Motor neuron (in vitro differentiated cells): ENCODE results near the gene TOX4. TPM values are rescaled to one million over a fixed set of nuclear protein-coding genes. Genes with fewer than 3 reads are reported as not detected.
A peak's percentile ranks its signal among the peaks of the same experiment; 100 is the strongest.

ENCODE experiments used
- ATAC-seq, 8 experiments: fragments of 200-7000 bp; cut with Tn5 transposase; replicated peaks in 6 of 8; 2 replicates each; pipeline ENCODE4 v1.8.0; 2021; ENCODE audit warnings: mild to moderate bottlenecking in 8 of 8, moderate library complexity in 8 of 8
- H3K27ac ChIP-seq, 2 donors: fragments of 250-450 bp; sonication (Bioruptor Pico); 2 replicates each; pipeline ENCODE4 v1.9.0; 2021; ENCODE audit warnings: antibody characterized with exemption in 2 of 2, mild to moderate bottlenecking in 2 of 2, moderate library complexity in 1 of 2
- H3K4me1 ChIP-seq, 2 donors: fragments of 250-450 bp; sonication (Bioruptor Pico); replicated peaks in 1 of 2; 2 replicates each; pipeline ENCODE4 v1.6.1; 2021; ENCODE audit warnings: antibody characterized with exemption in 2 of 2, mild to moderate bottlenecking in 2 of 2, moderate library complexity in 1 of 2
- H3K4me3 ChIP-seq, 5 donors: fragments of 250-450 bp; sonication (Bioruptor Pico); 2 replicates each; pipeline ENCODE4 v1.9.0; 2021; ENCODE audit warnings: antibody characterized with exemption in 5 of 5, mild to moderate bottlenecking in 5 of 5, moderate library complexity in 4 of 5
- WGBS, 10 experiments: fragments of 450-650 bp; shearing (Covaris generic); methylation state at CpG; one replicate each; pipeline ENCODE4 v1.0.0; 2022; 5-methylcytosine and 5-hydroxymethylcytosine counted together
- in situ Hi-C, 9 experiments: fragments of 400-800 bp; cut with MboI; loops; one replicate each; pipeline ENCODE4 v1.15.0; 2021; ENCODE audit warnings: low sequenced_read_pairs in 9 of 9, low pct_unique_long_range_greater_than_20kb in 2 of 9; ENCODE audit not compliant: unreplicated experiment in 9 of 9
- total RNA-seq, 8 experiments: library from RNA; unstranded; fragments of 300-600 nt; gene quantifications; 2 replicates each; pipeline versions ENCODE4 v1.2.3 to v1.2.4, GENCODE V29; 2022

Gene TOX4
- total RNA-seq, 8 experiments from 2014 or later, result 25.1 to 59.3 (median 35.3) TPM

DNA sequence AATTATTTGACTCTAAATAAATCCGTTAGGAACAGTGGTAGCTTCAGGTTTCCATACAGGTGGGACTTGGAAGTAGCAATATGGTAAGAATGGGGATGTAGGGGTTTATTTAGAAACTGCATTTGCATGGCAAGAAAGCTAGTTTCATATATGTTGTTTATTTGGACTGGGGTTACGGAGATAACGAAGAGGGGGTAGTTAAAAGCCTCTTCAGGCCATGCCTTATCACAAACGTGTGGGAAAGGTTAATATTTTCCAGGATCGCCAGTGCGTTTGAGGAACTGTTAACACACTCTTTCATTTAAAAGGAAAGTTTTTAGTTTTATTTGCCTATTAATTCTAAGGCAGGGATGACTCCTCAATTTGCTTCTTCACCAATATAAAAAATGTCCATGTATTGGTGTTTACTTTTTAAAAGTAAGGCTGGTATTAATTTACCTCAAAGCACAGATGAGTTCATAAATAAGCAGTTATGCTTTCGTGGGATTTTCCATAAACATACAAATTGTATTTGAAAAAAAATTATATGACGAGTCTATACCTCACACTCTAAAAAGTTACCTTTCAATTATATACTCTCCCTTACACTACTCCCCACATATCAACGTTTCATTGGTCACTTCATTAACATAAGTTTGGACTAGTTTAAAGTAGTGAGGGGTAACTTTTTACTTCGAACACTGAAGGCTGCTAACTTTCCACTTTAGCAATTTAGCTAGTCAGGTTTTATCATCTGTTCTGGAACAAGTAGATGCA is 1.1 kb upstream of the TOX4 start:
- peaks cover 10 to 11% of the 10 kb centered on the region in 2 donors for H3K4me1 ChIP-seq
- in situ Hi-C loops, result no loop called here
- 6 to 63% (median 48%) methylated on average over 2 to 10 of the region's 10 CpGs for WGBS, 10 experiments
- ATAC-seq, result peak in 1 of 8 experiments; percentile 1
- peak overlapping the region; percentile 52 to 90 (median 64) for H3K4me3 ChIP-seq
- H3K27ac ChIP-seq, result no peak overlapping the region

DNA sequence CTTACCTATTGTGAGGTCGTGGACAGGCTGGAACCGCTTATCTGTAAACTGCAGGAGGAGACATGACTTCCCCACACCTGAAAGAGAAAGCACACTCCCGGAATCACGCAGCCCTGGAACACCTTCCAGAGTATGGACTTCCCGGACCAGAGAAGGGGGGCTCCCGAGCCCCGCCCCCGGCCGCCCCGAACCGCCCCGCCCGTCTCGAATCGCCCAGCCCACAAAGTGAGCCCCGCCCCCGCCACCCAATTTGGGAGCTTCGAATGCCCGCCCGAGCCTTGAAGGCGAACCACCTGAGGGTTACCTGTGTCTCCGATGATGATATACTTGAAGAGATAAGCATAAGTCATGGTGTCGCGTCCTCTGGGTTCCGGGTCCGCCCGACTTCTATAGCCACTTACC is 471 bp upstream of the TOX4 start:
- in situ Hi-C loops, result no loop called here
- H3K4me1 ChIP-seq, result peaks cover 10 to 11% of the 10 kb centered on the region in 2 donors
- peak overlapping the region; percentile 54 to 69 for H3K27ac ChIP-seq
- WGBS, 10 experiments, result 0% methylated on average over 1 to 4 of the region's 27 CpGs; no CpG with 5 or more reads in 5 of the 10 experiments
- ATAC-seq, result peak; percentile 41 to 65 (median 50)
- peak overlapping the region; percentile 52 to 90 (median 64) for H3K4me3 ChIP-seq

DNA sequence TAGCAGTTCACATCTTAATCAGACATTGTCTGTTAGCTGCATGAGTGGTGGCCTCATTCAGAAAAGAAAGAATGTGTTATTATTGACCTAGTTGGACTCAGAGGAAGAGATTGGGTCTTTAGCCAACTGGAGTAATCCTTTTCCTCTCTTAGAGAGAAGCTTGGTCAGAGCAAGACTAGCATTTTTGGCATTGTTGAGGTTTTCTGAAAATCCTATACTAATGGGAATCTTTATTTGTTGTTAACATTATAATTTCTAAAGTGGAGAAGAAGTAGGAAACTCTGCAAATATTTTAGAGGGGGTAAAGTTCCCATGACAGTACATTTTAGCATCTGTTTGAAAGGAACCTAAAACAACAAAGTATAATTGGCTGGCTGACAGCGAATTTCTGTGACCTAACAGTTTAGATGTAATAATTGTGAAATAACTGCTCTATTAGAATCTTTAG is 9.7 kb downstream of the TOX4 start:
- in situ Hi-C loops, result no loop called here
- no peak overlapping the region for H3K4me3 ChIP-seq
- no peak overlapping the region for H3K27ac ChIP-seq
- H3K4me1 ChIP-seq, result no peaks in the 10 kb centered on the region
- ATAC-seq, result no peak
- WGBS, 10 experiments, result 85 to 100% (median 100%) methylated on average over 1 of the region's 1 CpG; no CpG with 5 or more reads in 2 of the 10 experiments

DNA sequence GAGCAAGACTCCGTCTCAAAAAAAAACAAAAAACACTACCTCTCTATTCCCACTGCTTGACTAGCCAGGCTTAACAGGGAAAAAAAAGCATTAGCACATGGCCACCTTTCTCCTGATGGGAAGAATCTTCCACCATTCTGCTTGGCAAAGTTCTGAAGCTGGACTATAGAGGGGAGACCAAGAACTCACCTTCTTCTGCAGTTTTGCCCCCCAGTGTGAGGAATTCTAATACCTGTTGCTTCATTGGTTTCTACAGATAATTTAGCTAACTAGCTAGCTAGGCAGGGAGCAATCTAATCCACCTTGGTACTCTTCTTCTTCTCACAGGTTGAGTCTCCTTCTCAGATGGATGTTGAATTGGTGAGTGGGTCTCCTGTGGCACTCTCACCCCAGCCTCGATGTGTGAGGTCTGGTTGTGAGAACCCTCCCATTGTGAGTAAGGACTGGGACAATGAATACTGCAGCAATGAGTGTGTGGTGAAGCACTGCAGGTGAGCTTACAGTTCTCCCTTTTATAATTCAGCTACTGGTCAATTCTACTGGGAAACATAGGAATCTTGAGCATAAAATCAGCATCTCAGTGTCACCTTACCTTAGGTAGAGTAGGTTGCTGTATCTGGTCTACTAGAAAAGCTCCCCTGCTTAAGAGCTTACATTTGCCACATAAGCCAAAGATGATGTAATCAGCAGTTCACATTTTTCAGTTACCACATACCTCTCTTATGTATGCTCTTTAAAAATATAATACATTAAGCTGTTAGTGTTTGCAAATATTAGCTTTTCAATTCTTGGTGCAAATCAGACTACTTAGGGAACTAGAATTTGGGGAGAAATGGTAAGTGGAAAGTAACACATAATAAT is 18.1 kb downstream of the TOX4 start:
- Histone ChIP-seq H3K4me1 (no peaks in the 10 kb centered on the region), H3K27ac (no peak overlapping the region), H3K4me3 (no peak overlapping the region)
- in situ Hi-C loops, result no loop called here
- no peak for ATAC-seq
- WGBS, 10 experiments, result 86 to 100% (median 100%) methylated on average over 1 of the region's 2 CpGs; no CpG with 5 or more reads in 6 of the 10 experiments

DNA sequence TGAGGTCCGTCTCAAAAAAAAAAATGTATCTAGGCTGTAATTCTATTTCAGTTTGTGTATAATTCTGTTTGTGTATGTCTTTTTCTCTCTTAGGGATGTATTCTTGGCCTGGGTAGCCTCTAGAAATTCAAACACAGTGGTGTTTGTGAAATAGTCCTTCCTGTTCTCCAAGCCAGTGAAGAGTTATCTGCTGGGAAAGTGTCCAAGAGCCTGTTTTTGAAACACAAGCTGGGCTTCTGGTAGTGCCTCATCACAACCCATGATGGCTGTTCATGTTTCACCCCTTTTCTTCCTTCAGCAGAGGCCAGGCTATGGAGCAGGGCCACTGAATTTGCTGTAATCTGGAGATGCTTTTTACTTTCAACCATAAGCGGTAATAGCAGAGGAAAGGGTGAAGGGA is 19.5 kb downstream of the TOX4 start:
- Histone ChIP-seq H3K27ac (no peak overlapping the region), H3K4me1 (no peaks in the 10 kb centered on the region), H3K4me3 (no peak overlapping the region)
- 80 to 100% (median 93%) methylated on average over 1 to 2 of the region's 2 CpGs; no CpG with 5 or more reads in 3 of the 10 experiments for WGBS, 10 experiments
- no peak for ATAC-seq
- in situ Hi-C loops, result no loop called here

DNA sequence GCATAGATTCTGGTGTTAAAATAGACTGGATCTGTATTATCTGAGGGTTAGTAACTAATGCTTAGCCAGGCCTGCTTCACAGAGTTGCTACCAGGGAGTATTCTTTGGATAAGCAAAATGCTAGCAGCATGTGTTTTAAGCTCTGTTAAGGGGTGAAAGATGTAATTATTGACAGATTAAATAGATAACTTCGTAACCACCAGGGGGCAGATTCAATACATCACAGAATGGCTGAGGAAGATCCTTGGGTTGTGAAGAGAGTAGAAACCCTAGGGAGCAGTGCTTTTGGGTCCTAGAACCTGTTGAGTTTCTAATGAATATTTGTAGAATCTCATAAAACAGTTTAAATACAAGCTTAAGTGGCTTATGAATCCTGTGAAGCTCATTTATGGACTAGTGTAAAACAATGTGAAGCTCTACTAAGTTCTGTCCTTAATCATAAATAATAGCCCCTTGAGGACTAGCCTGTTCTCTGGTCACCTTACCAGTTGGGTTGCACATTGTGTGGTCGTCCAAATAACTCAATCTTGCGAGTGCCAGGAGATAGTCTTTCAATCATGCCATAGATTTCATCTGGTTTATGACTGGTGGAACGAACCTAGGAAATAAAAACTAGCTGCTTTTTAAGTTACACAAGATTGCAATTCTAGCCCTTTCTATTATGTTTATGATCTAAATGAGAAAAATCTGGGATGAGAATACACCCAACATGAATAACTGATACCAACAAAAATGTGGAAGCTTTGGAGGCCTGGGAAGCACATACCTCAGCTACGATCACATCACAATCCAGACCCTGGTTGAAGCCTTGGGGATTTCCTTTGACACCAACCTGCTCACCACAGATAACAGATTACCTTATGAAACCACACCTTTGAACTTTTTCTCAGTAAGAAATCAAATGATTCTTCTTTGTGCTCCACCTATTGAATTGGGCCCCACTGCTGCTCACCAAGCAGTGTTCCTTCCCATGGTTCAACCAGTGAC is 21.8 kb downstream of the TOX4 start:
- no peak overlapping the region for H3K27ac ChIP-seq
- H3K4me1 ChIP-seq, result no peaks in the 10 kb centered on the region
- no peak overlapping the region for H3K4me3 ChIP-seq
- 43 to 82% (median 57%) methylated on average over 2 to 5 of the region's 5 CpGs for WGBS, 10 experiments
- peak in 7 of 8 experiments; percentile 36 to 92 (median 68) for ATAC-seq
- in situ Hi-C loops, result no loop called here

DNA sequence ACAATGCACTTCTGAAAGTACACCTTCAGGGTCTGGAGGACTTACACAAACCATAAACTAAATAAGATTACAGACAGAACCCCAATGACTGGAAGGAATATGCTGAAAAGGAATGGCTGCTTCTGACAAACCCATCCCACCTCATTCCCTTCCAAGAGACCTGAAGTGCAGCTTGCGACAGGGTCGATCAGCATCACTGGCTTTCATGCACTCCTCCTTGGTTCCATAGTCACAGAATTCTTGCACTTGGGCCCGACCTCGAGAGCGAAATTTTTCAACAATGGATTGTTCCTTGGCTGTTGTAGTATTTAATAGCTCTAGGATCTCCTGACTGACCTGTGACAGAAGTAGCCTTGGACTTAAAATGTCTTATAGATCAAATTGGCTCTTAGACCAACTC is 24.6 kb downstream of the TOX4 start:
- no peak overlapping the region for H3K4me3 ChIP-seq
- H3K27ac ChIP-seq, result no peak overlapping the region
- WGBS, 10 experiments, result 82 to 100% (median 100%) methylated on average over 1 to 4 of the region's 5 CpGs; no CpG with 5 or more reads in 5 of the 10 experiments
- in situ Hi-C loops, result loop anchor here in 1 of 9 experiments (10.0 kb wide), 1 partner anchor 53 kb away; no protein-coding TSS in a partner anchor
- ATAC-seq, result no peak
- no peaks in the 10 kb centered on the region for H3K4me1 ChIP-seq

DNA sequence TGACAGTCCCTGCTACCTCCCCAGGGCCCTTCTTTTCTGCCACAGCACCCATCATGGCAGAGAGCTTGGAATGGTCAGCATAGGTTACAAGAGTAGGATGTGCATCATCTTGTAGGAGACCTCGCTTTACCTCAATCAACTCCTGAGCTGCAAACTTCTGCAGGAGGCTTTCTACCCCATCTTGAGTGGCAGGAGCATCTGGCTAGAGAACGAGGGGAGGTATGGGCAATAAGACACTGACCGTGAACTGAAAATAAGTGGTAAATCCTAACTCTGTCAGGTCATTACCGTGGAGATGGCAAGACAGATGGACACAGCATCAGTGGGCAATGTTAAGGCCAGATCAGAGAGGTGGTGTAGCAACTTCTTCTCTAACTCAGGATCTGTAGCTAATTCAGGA is 26.4 kb downstream of the TOX4 start:
- H3K27ac ChIP-seq, result no peak overlapping the region
- no peak overlapping the region for H3K4me3 ChIP-seq
- WGBS, 10 experiments, result 60 to 100% (median 100%) methylated on average over 1 to 2 of the region's 4 CpGs; no CpG with 5 or more reads in 3 of the 10 experiments
- in situ Hi-C loops, result loop anchor here in 1 of 9 experiments (10.0 kb wide), 1 partner anchor 51 kb away; no protein-coding TSS in a partner anchor
- no peak for ATAC-seq
- no peaks in the 10 kb centered on the region for H3K4me1 ChIP-seq

DNA sequence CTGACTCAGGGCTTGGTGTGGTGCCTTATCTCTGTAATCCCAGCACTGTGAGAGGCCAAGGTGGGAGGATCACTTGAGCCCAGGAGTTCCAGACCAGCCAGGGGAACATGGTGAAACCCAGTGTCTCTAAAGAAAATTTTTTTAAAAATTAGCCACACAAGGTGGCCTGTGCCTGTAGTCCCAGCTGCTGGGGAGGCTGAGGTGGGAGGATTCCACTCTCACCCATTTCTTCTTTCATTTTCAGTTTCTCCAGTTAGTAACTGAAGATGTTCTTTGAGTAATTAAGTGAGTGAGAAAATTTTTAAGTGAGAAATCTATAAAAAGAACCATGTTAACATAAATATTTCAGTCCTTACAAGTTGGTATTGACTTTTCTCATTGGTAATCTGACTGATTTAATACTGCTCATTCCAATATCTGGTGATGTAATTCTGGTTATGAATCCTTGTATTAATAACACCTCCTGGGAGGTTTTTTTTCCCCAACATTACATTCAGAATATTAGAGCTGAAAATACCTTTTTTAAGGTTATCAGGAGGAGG is 28.1 kb downstream of the TOX4 start:
- H3K4me3 ChIP-seq, result no peak overlapping the region
- in situ Hi-C loops, result loop anchor here in 1 of 9 experiments (10.0 kb wide), 1 partner anchor 50 kb away; no protein-coding TSS in a partner anchor
- H3K4me1 ChIP-seq, result peaks cover 4 to 5% of the 10 kb centered on the region in 2 donors
- ATAC-seq, result peak in 2 of 8 experiments; percentile 18 to 45
- no peak overlapping the region for H3K27ac ChIP-seq

DNA sequence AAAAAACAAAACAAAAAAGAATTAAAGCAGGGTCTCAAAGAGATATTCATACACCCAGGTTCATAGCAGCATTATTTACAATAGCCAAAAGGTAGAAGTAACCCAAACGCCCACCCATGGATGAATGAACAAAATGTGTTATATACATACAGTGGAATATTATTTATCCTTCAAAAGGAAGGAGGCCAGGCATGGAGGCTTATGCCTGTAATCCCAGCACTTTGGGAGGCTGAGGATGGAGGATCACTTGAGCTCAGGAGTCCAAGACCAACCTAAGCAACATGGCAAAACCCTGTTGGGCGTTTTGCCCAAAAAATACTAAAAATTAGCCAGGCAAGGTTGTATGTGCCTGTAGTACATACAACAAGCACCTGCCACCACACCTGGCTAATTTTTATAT is 29.6 kb downstream of the TOX4 start:
- no peak for ATAC-seq
- Histone ChIP-seq H3K4me1 (peaks cover 6 to 8% of the 10 kb centered on the region in 2 donors), H3K4me3 (no peak overlapping the region), H3K27ac (no peak overlapping the region)
- in situ Hi-C loops, result loop anchor here in 1 of 9 experiments (10.0 kb wide), 1 partner anchor 48 kb away; no protein-coding TSS in a partner anchor
- 40 to 100% (median 85%) methylated on average over 1 to 2 of the region's 2 CpGs; no CpG with 5 or more reads in 4 of the 10 experiments for WGBS, 10 experiments

DNA sequence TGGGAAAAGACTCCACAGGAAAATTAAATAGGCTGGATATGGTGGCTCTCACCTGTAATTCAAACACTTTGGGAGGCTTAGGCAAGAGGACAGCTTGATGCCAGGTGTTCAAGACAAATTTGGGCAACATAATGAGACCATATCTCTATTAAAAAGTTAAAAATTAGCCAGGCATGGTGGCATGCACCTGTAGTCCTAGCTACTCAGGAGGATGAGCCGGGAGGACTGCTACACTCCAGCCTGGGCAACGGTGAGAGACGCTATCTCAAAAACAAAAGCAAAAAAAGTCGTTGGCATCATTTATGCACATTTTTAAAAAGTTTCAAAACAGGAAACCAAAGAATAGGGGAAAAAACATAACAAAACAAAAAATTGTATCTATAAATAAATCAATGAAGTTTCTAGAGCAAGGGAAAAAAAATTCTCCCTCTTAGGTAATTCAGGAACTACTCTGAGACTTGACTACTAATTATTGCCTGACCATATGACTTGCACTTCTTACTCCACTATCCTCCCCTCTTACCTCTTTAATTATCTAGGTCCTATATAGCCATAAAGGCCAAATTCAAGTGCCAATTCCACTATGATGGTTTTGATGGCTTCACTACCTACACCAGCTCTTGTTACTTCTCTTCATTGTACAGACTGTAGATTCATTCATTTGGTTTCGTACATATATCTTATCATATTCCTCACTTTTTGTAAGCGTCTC is 32.6 kb downstream of the TOX4 start:
- Histone ChIP-seq H3K27ac (no peak overlapping the region), H3K4me1 (peaks cover 8 to 9% of the 10 kb centered on the region in 2 donors), H3K4me3 (peak overlapping the region in 3 of 5 donors; percentile 70 to 82 (median 73))
- WGBS, 10 experiments, result 68 to 95% (median 80%) methylated on average over 1 to 6 of the region's 6 CpGs
- in situ Hi-C loops, result loop anchor here in 1 of 9 experiments (10.0 kb wide), 1 partner anchor 45 kb away; no protein-coding TSS in a partner anchor
- no peak for ATAC-seq
